Hepatocyte (in vitro differentiated cells): Measurements from ENCODE around the gene MYZAP. TPM values are rescaled to one million over a fixed set of nuclear protein-coding genes. Genes with fewer than 3 reads are reported as not detected.
A peak's percentile ranks its signal among the peaks of the same experiment; 100 is the strongest.

Experiments
- DNase-seq: peaks from one replicate; pipeline ENCODE4 v3.0.0-alpha.2; 2016; ENCODE audit warnings: low spot score
- H2AFZ ChIP-seq: fragments of 200-600 bp; sonication (generic); 2 replicates; pipeline ENCODE4 v1.6.0; 2016; ENCODE audit warnings: antibody characterized with exemption, mild to moderate bottlenecking
- H3K27ac ChIP-seq: fragments of 200-600 bp; sonication (generic); 2 replicates; pipeline ENCODE4 v1.5.1; 2016; ENCODE audit warnings: mild to moderate bottlenecking
- H3K27me3 ChIP-seq: fragments of 200-600 bp; sonication (generic); 2 replicates; pipeline ENCODE4 v1.6.1; 2016
- H3K36me3 ChIP-seq: fragments of 200-600 bp; sonication (generic); replicated peaks from 2 replicates; pipeline ENCODE4 v1.5.1; 2016; ENCODE audit warnings: low read depth; ENCODE audit not compliant: insufficient read depth
- H3K4me1 ChIP-seq: fragments of 200-600 bp; sonication (generic); 2 replicates; pipeline ENCODE4 v1.5.1; 2016; ENCODE audit warnings: mild to moderate bottlenecking, moderate library complexity; ENCODE audit not compliant: insufficient read depth
- H3K4me2 ChIP-seq: fragments of 200-600 bp; sonication (generic); 2 replicates; pipeline ENCODE4 v1.6.0; 2016
- H3K4me3 ChIP-seq: fragments of 200-600 bp; sonication (generic); 2 replicates; pipeline ENCODE4 v1.5.1; 2016; ENCODE audit warnings: mild to moderate bottlenecking
- H3K79me2 ChIP-seq: fragments of 200-600 bp; sonication (generic); 2 replicates; pipeline ENCODE4 v1.6.0; 2017; ENCODE audit warnings: mild to moderate bottlenecking
- H3K9me2 ChIP-seq: fragments of 200-600 bp; sonication (generic); replicated peaks from 2 replicates; pipeline ENCODE4 v1.6.0; 2017; ENCODE audit warnings: mild to moderate bottlenecking; ENCODE audit not compliant: insufficient read depth
- H3K9me3 ChIP-seq: fragments of 200-600 bp; sonication (generic); 2 replicates; pipeline ENCODE4 v1.5.1; 2016; ENCODE audit warnings: low read depth, mild to moderate bottlenecking
- H4K20me1 ChIP-seq: fragments of 200-600 bp; sonication (generic); 2 replicates; pipeline ENCODE4 v1.6.0; 2016; ENCODE audit warnings: mild to moderate bottlenecking; ENCODE audit not compliant: insufficient read depth, poor library complexity, severe bottlenecking
- EZH2 ChIP-seq: fragments of 200-600 bp; sonication (generic); IDR thresholded peaks from 2 replicates; pipeline ENCODE4 v1.6.1; 2016; ENCODE audit warnings: antibody characterized with exemption, mild to moderate bottlenecking, borderline replicate concordance
- EZH2phosphoT487 ChIP-seq: fragments of 200-600 bp; sonication (generic); IDR thresholded peaks from one replicate; pipeline ENCODE4 v1.6.1; 2018; ENCODE audit warnings: antibody characterized with exemption, mild to moderate bottlenecking, low read depth, moderate library complexity; ENCODE audit not compliant: unreplicated experiment, severe bottlenecking
- WGBS: methylation state at CpG from one replicate; pipeline ENCODE4 v1.1.6; 2016; ENCODE audit warnings: low lambda C conversion rate; ENCODE audit errors: missing lambda C conversion rate; 5-methylcytosine and 5-hydroxymethylcytosine counted together
- polyA plus RNA-seq: library from polyadenylated mRNA; unstranded; fragments of >200 nt; fragmentation: Nextera tagmentation; extraction: Ambion mirVana; gene quantifications from 2 replicates; pipeline ENCODE4 v1.2.1, GENCODE V29; 2016
- total RNA-seq: library from RNA; depleted of rRNA; stranded (reverse); fragments of >200 nt; gene quantifications from 2 replicates; pipeline ENCODE4 v1.2.3, GENCODE V29; 2014
- TF ChIP-seq, protein P1 (sequence below): fragments of 200-600 bp; sonication (generic); IDR thresholded peaks from 2 replicates; pipeline ENCODE4 v1.5.1; 2016; ENCODE audit warnings: antibody characterized with exemption, mild to moderate bottlenecking; ENCODE audit not compliant: poor library complexity

MYZAP gene
- total and polyA plus RNA-seq, 2 experiments from 2014 or later: 12.0 to 15.5 TPM

DNA sequence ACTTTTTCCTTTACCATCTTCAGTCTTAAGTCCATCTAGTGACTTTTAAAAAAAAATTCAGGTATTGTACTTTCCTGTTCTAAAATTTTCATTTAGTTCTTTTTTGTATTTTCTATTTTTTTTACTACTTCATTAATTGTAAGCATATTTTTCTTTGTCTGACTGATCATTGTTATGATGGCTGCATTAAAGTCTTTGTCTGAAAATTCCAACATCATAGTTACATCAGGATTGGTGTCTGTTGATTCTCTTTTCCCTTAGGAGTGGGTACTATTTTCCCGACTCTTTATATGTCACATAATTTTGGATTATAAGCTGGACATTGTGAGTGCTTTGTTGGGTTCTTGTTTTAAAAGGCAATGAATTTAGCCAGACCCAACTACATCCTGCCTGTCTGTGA lies 79.9 kb downstream of the MYZAP start:
- no peak overlapping the region for H2AFZ ChIP-seq
- H3K4me1 ChIP-seq: peaks cover 22% of the 10 kb centered on the region
- H3K4me2 ChIP-seq: no peak overlapping the region
- WGBS: 0% methylated on average over 1 of the region's 1 CpG
- TF ChIP-seq, protein P1, sequence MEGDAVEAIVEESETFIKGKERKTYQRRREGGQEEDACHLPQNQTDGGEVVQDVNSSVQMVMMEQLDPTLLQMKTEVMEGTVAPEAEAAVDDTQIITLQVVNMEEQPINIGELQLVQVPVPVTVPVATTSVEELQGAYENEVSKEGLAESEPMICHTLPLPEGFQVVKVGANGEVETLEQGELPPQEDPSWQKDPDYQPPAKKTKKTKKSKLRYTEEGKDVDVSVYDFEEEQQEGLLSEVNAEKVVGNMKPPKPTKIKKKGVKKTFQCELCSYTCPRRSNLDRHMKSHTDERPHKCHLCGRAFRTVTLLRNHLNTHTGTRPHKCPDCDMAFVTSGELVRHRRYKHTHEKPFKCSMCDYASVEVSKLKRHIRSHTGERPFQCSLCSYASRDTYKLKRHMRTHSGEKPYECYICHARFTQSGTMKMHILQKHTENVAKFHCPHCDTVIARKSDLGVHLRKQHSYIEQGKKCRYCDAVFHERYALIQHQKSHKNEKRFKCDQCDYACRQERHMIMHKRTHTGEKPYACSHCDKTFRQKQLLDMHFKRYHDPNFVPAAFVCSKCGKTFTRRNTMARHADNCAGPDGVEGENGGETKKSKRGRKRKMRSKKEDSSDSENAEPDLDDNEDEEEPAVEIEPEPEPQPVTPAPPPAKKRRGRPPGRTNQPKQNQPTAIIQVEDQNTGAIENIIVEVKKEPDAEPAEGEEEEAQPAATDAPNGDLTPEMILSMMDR: no peak
- no peak for DNase-seq
- H3K36me3 ChIP-seq: no peaks in the 10 kb centered on the region
- H3K79me2 ChIP-seq: no peaks in the 10 kb centered on the region
- H3K9me2 ChIP-seq: no peaks in the 10 kb centered on the region
- no peak overlapping the region for H3K27ac ChIP-seq
- no peaks in the 10 kb centered on the region for H4K20me1 ChIP-seq
- no peak overlapping the region for H3K4me3 ChIP-seq
- no peaks in the 10 kb centered on the region for H3K27me3 ChIP-seq
- no peaks in the 10 kb centered on the region for H3K9me3 ChIP-seq

DNA sequence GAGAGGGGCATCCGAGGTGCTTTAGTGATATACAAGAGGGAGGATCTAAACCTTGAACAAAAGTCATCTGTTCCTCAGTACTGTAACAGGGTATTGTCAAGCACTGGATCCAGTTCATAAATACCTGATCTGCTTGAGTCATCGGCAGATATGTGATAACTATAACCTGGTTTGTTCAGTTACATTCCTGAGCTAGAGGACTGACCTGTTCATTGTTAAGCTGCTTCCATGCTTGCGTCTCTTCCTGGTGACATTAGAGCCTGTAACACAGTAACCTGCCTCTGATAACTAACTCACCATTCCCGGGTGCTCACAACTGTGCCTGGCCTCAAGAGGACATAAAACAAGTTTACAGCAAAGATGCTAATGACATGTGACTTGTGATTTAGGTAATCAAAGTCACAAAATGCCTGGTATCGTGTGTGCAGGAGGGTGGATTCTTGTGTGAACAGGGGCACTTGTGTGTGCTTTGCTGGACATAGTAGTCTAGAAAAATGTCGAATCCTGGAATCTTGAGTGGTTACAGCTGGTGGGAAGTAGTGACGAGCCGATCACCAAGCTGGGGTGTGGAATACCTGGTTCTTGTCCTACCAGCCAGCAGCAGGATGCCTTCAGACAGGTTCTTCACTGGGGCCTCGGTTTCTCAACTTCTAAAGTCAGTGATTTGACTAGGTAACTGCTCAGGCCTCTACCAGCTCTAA lies 83.9 kb downstream of the MYZAP start:
- Histone ChIP-seq H3K4me3 (no peak overlapping the region), H3K9me2 (no peaks in the 10 kb centered on the region), H3K36me3 (no peaks in the 10 kb centered on the region), H4K20me1 (no peaks in the 10 kb centered on the region), H3K9me3 (no peaks in the 10 kb centered on the region), H3K27ac (peak overlapping the region; percentile 71), H3K27me3 (no peaks in the 10 kb centered on the region), H3K79me2 (no peaks in the 10 kb centered on the region), H2AFZ (no peak overlapping the region), H3K4me1 (peaks cover 11% of the 10 kb centered on the region), H3K4me2 (no peak overlapping the region)
- WGBS: 69% methylated on average over 9 of the region's 9 CpGs
- DNase-seq: peak; percentile 36
- TF ChIP-seq EZH2: no peak
- TF ChIP-seq, protein P1: no peak
- TF ChIP-seq EZH2phosphoT487: no peak

DNA sequence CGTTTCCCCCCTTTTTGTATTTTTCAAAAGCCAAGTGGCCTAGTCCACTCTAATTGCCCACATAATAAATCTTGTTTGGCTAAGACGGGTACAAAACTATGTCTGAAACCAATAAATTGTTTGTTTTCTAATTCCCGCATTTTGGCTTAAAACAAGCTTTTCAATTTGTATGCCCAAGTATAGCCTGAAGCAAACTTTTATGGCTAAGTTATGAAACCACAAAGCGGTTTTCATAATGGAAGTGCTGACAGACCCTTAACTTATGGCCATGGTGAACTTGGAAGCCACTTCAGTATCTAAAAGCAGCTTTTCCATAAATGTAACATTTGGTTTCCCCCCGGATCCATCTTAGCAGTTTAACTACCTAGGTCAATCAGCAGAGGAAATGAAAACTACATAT lies 84.9 kb downstream of the MYZAP start:
- Histone ChIP-seq H4K20me1 (no peaks in the 10 kb centered on the region), H3K36me3 (no peaks in the 10 kb centered on the region), H2AFZ (no peak overlapping the region), H3K9me2 (no peaks in the 10 kb centered on the region), H3K9me3 (no peaks in the 10 kb centered on the region), H3K4me1 (peaks cover 11% of the 10 kb centered on the region), H3K4me2 (no peak overlapping the region), H3K79me2 (no peaks in the 10 kb centered on the region), H3K27me3 (no peaks in the 10 kb centered on the region), H3K27ac (no peak overlapping the region), H3K4me3 (no peak overlapping the region)
- WGBS: 69% methylated on average over 5 of the region's 5 CpGs
- no peak for DNase-seq
- TF ChIP-seq, protein P1: no peak
- TF ChIP-seq EZH2phosphoT487 (no peak), EZH2 (no peak)
